OCI-LY7 (cell line): ENCODE measurements around the gene PRLR.

ENCODE experiments used
- CTCF ChIP-seq: fragments of 200-600 bp; sonication (generic); conservative IDR thresholded peaks from 2 replicates; pipeline ENCODE4 v1.5.1; 2014; ENCODE audit warnings: mild to moderate bottlenecking, antibody characterized with exemption, low read length, moderate library complexity, mixed read lengths
- EZH2phosphoT487 ChIP-seq: fragments of 200-600 bp; sonication (generic); IDR thresholded peaks from 2 replicates; pipeline ENCODE4 v1.6.1; 2018; ENCODE audit warnings: low read depth, borderline replicate concordance, mild to moderate bottlenecking, mixed run types, antibody characterized with exemption, low read length, moderate library complexity, mixed read lengths

DNA sequence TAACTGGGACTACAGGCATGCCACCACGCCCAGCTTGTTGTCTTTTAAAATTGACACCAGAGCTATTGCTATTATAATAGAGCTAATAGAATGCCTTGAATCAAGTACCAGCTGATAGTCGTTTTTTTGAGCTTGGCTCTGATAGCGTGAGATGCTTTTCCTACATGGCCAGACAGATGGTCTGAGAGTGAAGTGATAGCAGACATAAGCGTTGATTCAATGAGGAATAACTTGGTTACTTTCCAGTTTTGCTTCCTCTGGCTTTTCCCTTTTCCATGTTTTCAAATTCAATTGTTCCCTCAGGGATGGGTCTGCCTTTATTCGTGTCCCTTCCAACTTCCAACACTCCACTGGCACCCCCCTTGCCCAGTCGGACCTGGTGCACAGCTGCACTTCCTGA is 197.9 kb downstream of the PRLR start:
- TF ChIP-seq CTCF (no peak), EZH2phosphoT487 (no peak)
